Fibroblast of lung (primary cell): Measurements from ENCODE around the gene PDZK1IP1.
"Not testable (repeated sequence)": the region's sequence is repeated elsewhere in the genome, so short reads cannot be mapped to it uniquely, and the experiment has no call there.

Experiments
- CTCF ChIP-seq, 2 donors: IDR thresholded peaks in 1 of 2; conservative IDR thresholded peaks in 1 of 2; 1 replicate in 1 of 2; 2 replicates in 1 of 2; pipeline ENCODE4 v1.5.1; 2011 to 2012; ENCODE audit warnings: low read length in 2 of 2, control low read depth in 1 of 2, inconsistent platforms in 1 of 2, low read depth in 1 of 2, mild to moderate bottlenecking in 1 of 2
- EZH2 ChIP-seq: IDR thresholded peaks from 2 replicates; pipeline ENCODE4 v1.5.1; 2012; ENCODE audit warnings: low read length, control low read depth, mild to moderate bottlenecking; ENCODE audit errors: missing control alignments

- not testable (repeated sequence) for TF ChIP-seq CTCF (conservative IDR thresholded peaks at IDR 0.05 in 1 of 2, IDR thresholded peaks at IDR 0.05 in 1 of 2; ENCODE audit: low read depth in 1 of 2, low read length in 2 of 2); EZH2
These were observed 3.7 kb upstream of the PDZK1IP1 start for GRCh38 chr1:47193496-47193895.
